Pancreas (tissue), 10 donors: ENCODE results near the gene CSRNP3. TPM values are rescaled to one million over a fixed set of nuclear protein-coding genes. Genes with fewer than 3 reads are reported as not detected.
"Not testable (repeated sequence)": the region's sequence is repeated elsewhere in the genome, so short reads cannot be mapped to it uniquely, and the experiment has no call there.

Source experiments
- ATAC-seq, 4 donors: fragments of 200-7000 bp; cut with Tn5 transposase; one replicate each; pipeline versions ENCODE4 v1.8.0 to v1.9.1; 2020; ENCODE audit warnings: mild to moderate bottlenecking in 4 of 4, moderate library complexity in 4 of 4
- DNase-seq, 6 donors: peaks; one replicate each; pipeline ENCODE4 v3.0.0-alpha.2; 2020
- FAIRE-seq: peaks from 2 replicates; lab custom pipeline; 2012; peaks lifted over from hg19 to GRCh38; lab: Jason Lieb, UNC
- H3K27ac ChIP-seq, 4 donors: fragments of 200-600 bp; sonication (generic); 1 replicate in 3 of 4; 2 replicates in 1 of 4; pipeline versions ENCODE4 v1.5.0 to v1.8.0; 2020
- H3K27me3 ChIP-seq, 4 donors: fragments of 200-600 bp; one replicate each; pipeline ENCODE4 v1.8.0; 2021
- H3K36me3 ChIP-seq, 3 donors: fragments of 200-600 bp; sonication (generic) in 1 of 3; one replicate each; pipeline versions ENCODE4 v1.5.0 to v1.8.0; 2020 to 2021
- H3K4me1 ChIP-seq, 3 donors: fragments of 200-600 bp; one replicate each; pipeline ENCODE4 v1.8.0; 2021
- H3K4me3 ChIP-seq, 4 donors: fragments of 200-600 bp; sonication (generic) in 2 of 4; one replicate each; pipeline versions ENCODE4 v1.5.0 to v1.8.0; 2020 to 2021
- H3K9me3 ChIP-seq, 4 donors: fragments of 200-600 bp; one replicate each; pipeline ENCODE4 v1.8.0; 2021
- CTCF ChIP-seq, 4 donors: fragments of 200-600 bp; sonication (generic) in 3 of 4; IDR thresholded peaks; one replicate each; pipeline versions ENCODE4 v1.5.0 to v1.8.0; 2021; ENCODE audit warnings: antibody characterized with exemption in 4 of 4
- WGBS, 2 donors: extraction: QIAGEN DNeasy Blood & Tissue Kit; methylation state at CpG; one replicate each; pipeline ENCODE4 v1.1.7; 2013; 5-methylcytosine and 5-hydroxymethylcytosine counted together
- intact Hi-C, 3 donors: fragments of 100-400 bp; cut with DNase I; formaldehyde crosslinking; loops; one replicate each; pipeline versions ENCODE4 v1.11.1 to v1.14.2; 2022
- polyA plus RNA-seq, 2 donors: library from polyadenylated mRNA; stranded (reverse); fragments of 200-250 nt; gene quantifications; one replicate each; pipeline ENCODE4 v1.2.3, GENCODE V29; 2013
- total RNA-seq, 6 donors: library from RNA; stranded (reverse); fragmentation: NEBNext Ultra II Directional in 4 of 6; extraction: Animal tissue kit (Norgen Biotek cat#: 25700) in 4 of 6; gene quantifications; one replicate each; pipeline versions ENCODE4 v1.2.1 to v1.2.4, GENCODE V29; 2021 to 2023
- donor health status: healthy with polysubstance abuse.
- donor health status: DM: no; HTN: no; CAD: no; lungs with moderate emphysema.
- donor health status: DM: no; HTN: no; CAD: no.
- donor health status: control.
- donor health status: control.
- donor health status: Bipolar disorder and iron deficiency.
- donor health status: DM: yes; HTN: yes; CAD: no.
- donor health status: DM: no; HTN: no; CAD: no.
- donor health status: DM: no; HTN: no; CAD: no.
- donor health status: DM: yes; HTN: yes; CAD: no.

The CSRNP3 gene
- total and polyA plus RNA-seq, 8 donors, result 0.91 to 4.8 (median 3.1) TPM

- Histone ChIP-seq H3K27ac (no peak overlapping the region), H3K4me3 (no peak overlapping the region), H3K36me3 (no peaks in the 10 kb centered on the region), H3K9me3 (no peaks in the 10 kb centered on the region), H3K4me1 (peaks cover 0 to 5% (median 0%) of the 10 kb centered on the region in 3 donors), H3K27me3 (no peaks in the 10 kb centered on the region)
- WGBS, 2 donors, result 84 to 88% methylated on average over 3 of the region's 3 CpGs
- no peak for FAIRE-seq
- no peak for DNase-seq
- intact Hi-C loops, result no loop called here
- no peak for TF ChIP-seq CTCF (IDR thresholded peaks at IDR 0.05)
- no peak for ATAC-seq
These were observed 114.7 kb downstream of the CSRNP3 start for GRCh38 chr2:165584126-165584654.

GRCh38 chr2:165586019-165586418 lies 116.5 kb downstream of the CSRNP3 start:
- DNase-seq (no peak), FAIRE-seq (no peak), ATAC-seq (no peak)
- Histone ChIP-seq H3K36me3 (no peaks in the 10 kb centered on the region), H3K4me1 (peaks cover 0 to 5% (median 0%) of the 10 kb centered on the region in 3 donors), H3K27ac (no peak overlapping the region), H3K9me3 (no peaks in the 10 kb centered on the region), H3K27me3 (no peaks in the 10 kb centered on the region), H3K4me3 (no peak overlapping the region)
- intact Hi-C loops, result no loop called here
- 88 to 95% methylated on average over 3 of the region's 3 CpGs for WGBS, 2 donors
- no peak for TF ChIP-seq CTCF (IDR thresholded peaks at IDR 0.05)

GRCh38 chr2:165587335-165587938 lies 117.9 kb downstream of the CSRNP3 start:
- TF ChIP-seq CTCF (IDR thresholded peaks at IDR 0.05), result no peak
- FAIRE-seq (no peak), DNase-seq (no peak), ATAC-seq (no peak)
- peaks cover 0 to 5% (median 0%) of the 10 kb centered on the region in 3 donors for H3K4me1 ChIP-seq
- intact Hi-C loops, result no loop called here
- no peaks in the 10 kb centered on the region for H3K9me3 ChIP-seq
- H3K36me3 ChIP-seq, result no peaks in the 10 kb centered on the region
- H3K4me3 ChIP-seq, result no peak overlapping the region
- WGBS, 2 donors, result 87 to 90% methylated on average over 4 of the region's 4 CpGs
- H3K27me3 ChIP-seq, result no peaks in the 10 kb centered on the region
- no peak overlapping the region for H3K27ac ChIP-seq

GRCh38 chr2:165590999-165591398 lies 121.5 kb downstream of the CSRNP3 start:
- H3K36me3 ChIP-seq, ATAC-seq, intact Hi-C loops: not testable (repeated sequence)

GRCh38 chr2:165593081-165593480 lies 123.6 kb downstream of the CSRNP3 start:
- FAIRE-seq, result no peak
- no peak for ATAC-seq
- Histone ChIP-seq H3K9me3 (no peaks in the 10 kb centered on the region), H3K36me3 (peaks cover 0 to 3% (median 0%) of the 10 kb centered on the region in 3 donors), H3K27me3 (no peaks in the 10 kb centered on the region), H3K4me3 (no peak overlapping the region), H3K27ac (no peak overlapping the region), H3K4me1 (no peaks in the 10 kb centered on the region)
- no peak for TF ChIP-seq CTCF (IDR thresholded peaks at IDR 0.05)
- intact Hi-C loops, result no loop called here
- no peak for DNase-seq
- WGBS, 2 donors, result 98 to 100% methylated on average over 3 of the region's 3 CpGs

More at GRCh38 chr2:165590999-165591398, 121.5 kb downstream of the CSRNP3 start:
- H3K4me1 ChIP-seq, DNase-seq, H3K9me3 ChIP-seq, H3K27ac ChIP-seq, H3K27me3 ChIP-seq, FAIRE-seq, H3K4me3 ChIP-seq: not testable (repeated sequence)
